ENCODE measurements around the gene TELO2.

TELO2 gene

GRCh38 chr16:1491327-1491726 is 1.8 kb upstream of the TELO2 start:
- Histone ChIP-seq H3K27me3 (ENCODE audit: insufficient read depth, low read depth, severe bottlenecking) (no peaks in the 10 kb centered on the region), H3K27ac (no peak overlapping the region), H3K4me3 (ENCODE audit: low read depth, low read length) (no peak overlapping the region), H3K9me3 (ENCODE audit: severe bottlenecking) (no peaks in the 10 kb centered on the region), H3K36me3 (peaks cover 22% of the 10 kb centered on the region)
- no peak for TF ChIP-seq CTCF (IDR thresholded peaks at IDR 0.05; ENCODE audit: low read depth, low read length)
- no peak for DNase-seq

GRCh38 chr16:1492082-1492922 is 858 bp upstream of the TELO2 start:
- no peak for DNase-seq
- Histone ChIP-seq H3K36me3 (peaks cover 31% of the 10 kb centered on the region), H3K27me3 (ENCODE audit: insufficient read depth, low read depth, severe bottlenecking) (no peaks in the 10 kb centered on the region), H3K4me3 (ENCODE audit: low read depth, low read length) (peak overlapping the region; percentile 34), H3K27ac (peak overlapping the region; percentile 99), H3K9me3 (ENCODE audit: severe bottlenecking) (no peaks in the 10 kb centered on the region)
- TF ChIP-seq CTCF (IDR thresholded peaks at IDR 0.05; ENCODE audit: low read depth, low read length) = no peak

GRCh38 chr16:1493746-1494094 is 560 bp downstream of the TELO2 start:
- H3K27me3 ChIP-seq (ENCODE audit: insufficient read depth, low read depth, severe bottlenecking) = no peaks in the 10 kb centered on the region
- H3K36me3 ChIP-seq = peaks cover 44% of the 10 kb centered on the region
- no peak for TF ChIP-seq CTCF (IDR thresholded peaks at IDR 0.05; ENCODE audit: low read depth, low read length)
- peak overlapping the region; percentile 88 for H3K4me3 ChIP-seq (ENCODE audit: low read depth, low read length)
- H3K27ac ChIP-seq = peak overlapping the region; percentile 99
- DNase-seq = peak; percentile 22
- no peaks in the 10 kb centered on the region for H3K9me3 ChIP-seq (ENCODE audit: severe bottlenecking)

- H3K27ac ChIP-seq = peak overlapping the region; percentile 99
- TF ChIP-seq CTCF (IDR thresholded peaks at IDR 0.05; ENCODE audit: low read depth, low read length) = peak; percentile 67
- peak overlapping the region; percentile 88 for H3K4me3 ChIP-seq (ENCODE audit: low read depth, low read length)
- H3K9me3 ChIP-seq (ENCODE audit: severe bottlenecking) = no peaks in the 10 kb centered on the region
- H3K36me3 ChIP-seq = peaks cover 49% of the 10 kb centered on the region
- no peaks in the 10 kb centered on the region for H3K27me3 ChIP-seq (ENCODE audit: insufficient read depth, low read depth, severe bottlenecking)
- DNase-seq = peak; percentile 66
Observed at GRCh38 chr16:1494129-1494640, 1.0 kb downstream of the TELO2 start.

- no peak for DNase-seq
- Histone ChIP-seq H3K27ac (no peak overlapping the region), H3K27me3 (ENCODE audit: insufficient read depth, low read depth, severe bottlenecking) (no peaks in the 10 kb centered on the region), H3K4me3 (ENCODE audit: low read depth, low read length) (no peak overlapping the region), H3K9me3 (ENCODE audit: severe bottlenecking) (no peaks in the 10 kb centered on the region), H3K36me3 (peaks cover 52% of the 10 kb centered on the region)
- no peak for TF ChIP-seq CTCF (IDR thresholded peaks at IDR 0.05; ENCODE audit: low read depth, low read length)
Observed at GRCh38 chr16:1494711-1495110, 1.6 kb downstream of the TELO2 start.
